Stimulated activated naive CD8-positive, alpha-beta T cell treated with anti-CD3 and anti-CD28 coated beads, Interleukin-15, Interleukin-2, amounts not matched to agents 100 U/mL and 50 U/mL, for 24 hours (primary cell): ENCODE measurements around the gene GATA3.
"Not testable (repeated sequence)": the region's sequence is repeated elsewhere in the genome, so short reads cannot be mapped to it uniquely, and the experiment has no call there.

Experiments
- ATAC-seq: fragments of 150-1000 bp; cut with Tn5 transposase; one replicate; pipeline ENCODE4 v1.10.0; 2021
- DNase-seq: peaks from one replicate; pipeline ENCODE4 v3.0.0; 2021

The GATA3 gene

GRCh38 chr10:8054494-8055407 is at the start of gene GATA3:
TSS of gene GATA3 (plus strand) at chr10:8054688. CDS start at chr10:8055656, 968 bp downstream.
- ATAC-seq: peak; percentile 51
- peak; percentile 83 for DNase-seq

GRCh38 chr10:8006274-8006999 is 48.1 kb upstream of the GATA3 start:
- no peak for ATAC-seq
- no peak for DNase-seq

DNA sequence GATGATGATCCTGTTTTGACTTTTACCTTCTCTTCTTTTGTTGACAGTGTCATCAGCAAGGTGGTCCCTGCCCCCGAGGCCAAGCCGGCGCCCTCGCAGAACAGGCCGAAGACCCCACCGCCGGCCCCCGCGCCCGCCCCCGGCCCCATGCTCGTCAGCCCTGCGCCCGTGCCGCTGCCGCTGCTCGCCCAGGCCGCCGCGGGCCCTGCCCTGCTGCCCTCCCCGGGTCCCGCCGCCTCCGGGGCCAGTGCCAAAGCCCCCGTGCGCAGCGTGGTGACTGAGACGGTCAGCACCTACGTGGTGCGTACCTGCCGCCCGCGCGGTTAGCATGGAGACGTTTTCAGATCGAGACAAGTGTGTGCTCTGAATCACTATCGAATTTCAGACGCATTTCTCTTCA is 45.5 kb upstream of the GATA3 start:
- DNase-seq (no peak), ATAC-seq (no peak)

- DNase-seq: no peak
- no peak for ATAC-seq
Measured at GRCh38 chr10:8013006-8013405, 41.5 kb upstream of the GATA3 start.

DNA sequence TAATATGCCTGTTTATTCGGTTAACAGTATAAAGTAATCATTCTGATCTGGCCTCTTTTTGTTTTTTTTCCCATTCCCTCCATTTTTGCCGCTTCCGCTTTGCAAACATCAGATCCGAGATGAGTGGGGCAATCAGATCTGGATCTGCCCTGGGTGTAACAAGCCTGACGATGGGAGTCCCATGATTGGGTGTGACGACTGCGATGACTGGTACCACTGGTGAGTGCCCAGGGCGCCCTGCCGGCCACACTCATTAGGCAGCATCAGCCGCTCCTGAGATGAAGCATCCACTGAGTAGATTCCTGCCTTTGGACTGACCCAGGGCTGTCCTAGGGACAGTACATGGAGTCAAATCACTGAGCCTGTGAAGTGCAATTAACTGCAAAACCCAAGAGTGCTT is 40.9 kb upstream of the GATA3 start:
- ATAC-seq (no peak), DNase-seq (no peak)

GRCh38 chr10:8014649-8015048 is 39.8 kb upstream of the GATA3 start:
- DNase-seq (no peak), ATAC-seq (no peak)

DNA sequence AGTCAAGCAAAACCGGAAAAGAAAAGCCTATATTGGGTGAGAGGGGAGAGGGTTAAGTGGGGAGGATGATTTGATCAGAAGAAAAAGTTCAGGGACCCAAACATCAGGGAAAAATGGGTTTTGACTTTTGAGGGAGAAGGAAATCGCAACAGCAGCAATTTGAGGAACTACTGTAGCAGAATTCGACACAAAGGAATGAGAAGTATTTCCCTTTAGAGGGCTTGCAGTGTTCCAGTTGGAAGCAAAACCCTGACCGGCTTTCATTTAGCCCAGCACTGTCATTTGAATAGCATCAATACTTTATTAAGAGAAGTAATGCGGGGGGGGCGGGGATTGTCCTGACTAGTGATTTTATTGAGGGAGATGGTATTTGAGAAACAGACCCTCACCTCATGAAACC is 37.2 kb upstream of the GATA3 start:
- DNase-seq: no peak
- ATAC-seq: no peak

- no peak for ATAC-seq
Measured at GRCh38 chr10:8023321-8023720, 31.2 kb upstream of the GATA3 start.

DNA sequence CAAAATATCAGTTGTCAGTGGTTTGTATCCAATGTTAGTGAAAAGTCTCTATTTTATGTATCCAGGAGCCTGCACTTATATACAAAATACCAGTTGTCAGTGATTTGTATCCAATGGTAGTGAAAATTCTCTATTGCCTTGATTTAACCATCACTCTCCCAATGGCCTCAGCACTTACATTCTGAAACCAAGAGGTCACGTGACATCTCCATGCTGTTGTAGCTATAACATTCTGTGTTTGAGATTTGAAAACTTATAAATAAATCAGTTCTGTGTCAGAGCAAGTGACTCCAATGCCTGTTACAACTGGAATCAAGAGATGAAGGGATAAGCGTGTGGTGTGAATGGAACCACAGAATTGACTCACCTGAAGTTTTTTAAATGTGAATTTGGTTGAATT is 30.6 kb upstream of the GATA3 start:
- DNase-seq: no peak
- no peak for ATAC-seq

More at GRCh38 chr10:8023321-8023720, 31.2 kb upstream of the GATA3 start:
- DNase-seq: no peak

GRCh38 chr10:8026349-8027259 is 27.9 kb upstream of the GATA3 start:
- no peak for DNase-seq
- no peak for ATAC-seq

DNA sequence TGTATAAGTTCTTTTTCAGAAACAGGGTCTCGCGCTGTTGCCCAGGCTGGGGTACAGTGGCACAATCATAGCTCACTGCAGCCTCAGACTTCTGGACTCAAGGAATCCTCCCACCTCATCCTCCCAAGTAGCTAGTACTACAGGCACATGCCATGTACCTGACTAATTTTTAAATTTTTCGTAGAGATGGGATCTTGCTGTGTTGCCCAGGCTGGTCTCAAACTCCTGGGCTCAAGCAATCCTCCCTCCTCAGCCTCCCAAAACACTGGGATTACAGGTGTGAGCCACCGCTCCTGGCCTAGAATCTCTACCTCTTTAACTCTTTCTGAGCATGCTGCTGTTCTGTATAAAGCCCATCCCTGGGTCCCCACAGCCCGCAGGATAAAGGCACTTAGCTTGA is 23.3 kb upstream of the GATA3 start:
- not testable (repeated sequence) for ATAC-seq, DNase-seq

- DNase-seq (no peak), ATAC-seq (no peak)
Measured at GRCh38 chr10:8032558-8032957, 21.9 kb upstream of the GATA3 start.

GRCh38 chr10:8033812-8034465 is 20.5 kb upstream of the GATA3 start:
- ATAC-seq (no peak), DNase-seq (no peak)

DNA sequence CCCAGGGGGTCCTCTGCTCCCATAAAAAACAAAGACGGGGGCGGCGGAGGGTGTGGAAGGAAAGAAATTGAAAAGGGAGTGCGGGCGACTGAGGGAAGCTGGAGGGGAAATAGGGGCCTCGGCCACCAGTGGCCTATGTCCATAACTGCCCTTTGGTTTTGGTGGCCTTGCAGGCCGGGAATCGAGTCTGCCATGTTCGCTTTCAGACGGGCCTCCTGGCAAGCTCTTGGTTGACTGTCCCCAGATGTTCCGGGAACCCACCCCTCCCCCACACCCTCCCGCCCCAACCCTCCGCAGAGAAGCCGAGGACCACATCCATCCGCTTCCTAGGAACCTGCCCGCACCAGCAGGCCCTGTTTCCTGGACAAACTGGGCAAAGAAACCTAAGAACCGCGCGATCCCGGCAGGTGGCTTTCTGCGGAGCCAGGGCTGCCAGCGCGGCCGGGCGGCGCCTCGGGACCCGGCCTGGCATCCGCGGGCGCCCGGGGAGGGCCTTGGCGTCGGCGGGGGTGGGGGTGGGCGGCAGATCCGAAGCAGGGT is 20.0 kb upstream of the GATA3 start:
- no peak for ATAC-seq
- no peak for DNase-seq

DNA sequence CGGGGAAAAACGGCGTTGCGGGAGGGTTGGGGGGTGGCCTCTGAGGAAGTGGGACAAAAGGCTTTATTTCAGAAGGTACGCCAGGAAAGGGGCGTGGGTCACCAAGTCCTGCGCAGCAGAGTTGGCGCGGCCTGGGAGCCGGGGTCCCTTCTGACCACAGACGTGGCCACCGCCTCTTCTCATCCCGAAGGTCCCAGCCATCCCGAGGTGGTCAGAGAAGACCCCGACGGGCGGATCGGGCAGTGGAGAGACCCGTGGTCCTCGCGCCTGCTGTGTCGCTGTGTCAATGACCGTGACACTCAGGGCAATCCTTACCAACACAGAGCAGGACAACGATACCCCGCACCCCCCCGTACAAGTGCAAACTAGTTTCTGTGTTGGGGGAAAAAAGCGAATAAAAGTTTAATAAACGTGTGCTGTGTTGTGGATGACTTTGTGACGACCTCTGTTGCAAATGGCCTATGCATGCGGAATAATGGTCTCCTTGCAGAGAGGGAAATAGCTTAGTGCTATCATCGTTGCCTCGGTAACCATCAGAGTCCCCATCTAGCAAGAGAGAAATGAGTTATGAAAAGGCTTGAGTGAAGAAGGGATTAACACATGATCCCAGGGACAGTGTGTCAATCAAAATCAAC is 19.4 kb upstream of the GATA3 start:
- no peak for DNase-seq
- peak; percentile 37 for ATAC-seq

DNA sequence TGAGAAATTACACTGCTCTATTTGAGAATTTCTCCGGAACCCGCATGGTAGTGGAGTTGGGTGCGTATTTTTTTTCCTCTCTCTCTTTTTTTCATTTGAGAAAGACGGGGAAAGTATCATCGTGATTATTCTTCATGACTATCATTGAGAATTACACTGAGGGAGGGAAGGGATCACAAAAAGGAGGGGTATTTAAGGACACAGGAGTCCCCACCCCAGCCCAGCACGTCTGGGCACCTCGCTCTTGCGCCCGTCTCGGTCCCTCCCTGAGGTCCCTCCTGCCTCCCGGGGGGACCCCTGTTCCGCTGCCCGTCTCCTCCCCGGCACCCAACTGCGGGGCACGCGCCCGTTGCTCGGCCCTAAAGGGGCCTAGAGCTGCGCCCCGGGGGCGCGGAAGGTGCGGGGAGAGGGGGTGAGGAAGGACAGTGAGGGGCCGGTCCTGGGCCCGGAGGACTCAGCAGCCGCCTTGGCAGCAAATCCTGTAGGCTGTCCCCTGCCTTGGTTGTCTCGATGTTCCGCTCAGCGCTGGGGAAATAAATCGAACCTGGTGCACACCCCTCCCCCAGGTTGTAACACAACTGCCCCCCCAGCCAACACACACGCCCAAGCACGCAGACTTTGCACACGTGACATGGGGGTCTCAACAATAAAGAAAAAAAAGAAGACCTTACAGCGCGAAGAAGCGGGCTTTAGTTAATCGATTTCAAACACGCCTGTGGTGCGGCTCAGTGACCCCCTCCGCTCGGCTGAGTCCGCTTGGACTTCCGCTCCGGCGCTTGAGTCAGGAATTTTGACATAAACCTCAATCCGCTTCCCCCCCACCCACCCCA is 18.6 kb upstream of the GATA3 start:
- ATAC-seq (no peak), DNase-seq (no peak)

DNA sequence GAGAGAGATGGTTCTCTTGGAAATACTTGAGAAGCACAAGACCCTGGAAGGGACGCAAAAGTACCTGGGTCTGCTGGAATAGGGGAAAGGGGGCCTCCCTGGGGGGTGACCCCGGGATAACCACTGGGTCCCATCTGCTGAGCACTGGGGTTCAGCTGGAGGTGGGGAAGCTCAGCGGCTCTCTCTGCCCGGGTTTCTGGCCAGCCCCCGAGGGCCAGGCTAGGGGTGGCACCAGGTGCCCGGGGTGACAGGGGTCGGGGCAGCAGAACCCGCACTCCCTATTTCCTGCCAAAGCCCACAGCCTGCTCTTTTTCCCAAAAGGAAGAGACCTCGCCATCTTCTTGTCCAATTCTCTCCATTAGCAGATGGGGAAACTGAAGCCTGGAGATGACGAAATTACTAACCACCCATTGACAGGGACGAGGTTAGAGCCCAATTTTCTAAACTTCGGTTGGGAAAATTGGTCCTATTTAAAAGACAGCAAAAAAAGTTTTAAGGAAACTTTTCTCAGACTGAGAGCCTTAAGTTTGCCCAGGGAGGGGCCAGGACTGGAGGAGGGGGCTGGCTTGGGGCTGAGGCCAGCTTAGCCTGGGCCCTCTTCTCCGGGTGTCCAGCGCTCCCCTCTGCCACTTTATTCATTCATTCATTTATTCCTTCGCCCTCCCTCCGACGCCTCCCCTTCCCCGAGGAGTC is 17.8 kb upstream of the GATA3 start:
- ATAC-seq (no peak), DNase-seq (no peak)

- DNase-seq (peak; percentile 14), ATAC-seq (no peak)
Measured at GRCh38 chr10:8037199-8037801, 17.2 kb upstream of the GATA3 start.
